Body of pancreas (tissue), 4 donors: ENCODE measurements around the gene AAGAB. TPM values are rescaled to one million over a fixed set of nuclear protein-coding genes. Genes with fewer than 3 reads are reported as not detected.

ENCODE experiments used
- ATAC-seq: fragments of 150-250 bp; one replicate; pipeline ENCODE4 v1.9.1; 2016
- DNase-seq, 4 donors: peaks; one replicate each; pipeline ENCODE4 v3.0.0-alpha.2; 2019
- H3K27ac ChIP-seq, 4 donors: fragments of 200-600 bp; sonication (generic); 1 replicate in 3 of 4; 2 replicates in 1 of 4; pipeline versions ENCODE4 v1.5.1 to v1.6.1; 2016 to 2019; ENCODE audit warnings: mild to moderate bottlenecking in 1 of 4, mixed read lengths in 1 of 4, moderate library complexity in 1 of 4
- H3K27me3 ChIP-seq, 2 donors: fragments of 200-600 bp; sonication (generic); one replicate each; pipeline ENCODE4 v1.6.0; 2016; ENCODE audit warnings: mild to moderate bottlenecking in 1 of 2
- H3K36me3 ChIP-seq, 2 donors: fragments of 200-600 bp; sonication (generic); replicated peaks in 1 of 2; 2 replicates each; pipeline ENCODE4 v1.5.1; 2016; ENCODE audit warnings: low read depth in 2 of 2; ENCODE audit not compliant: insufficient read depth in 1 of 2
- H3K4me1 ChIP-seq: fragments of 200-600 bp; sonication (generic); one replicate; pipeline ENCODE4 v1.6.0; 2016
- H3K4me3 ChIP-seq, 2 donors: fragments of 200-600 bp; sonication (generic); 1 replicate in 1 of 2; 2 replicates in 1 of 2; pipeline ENCODE4 v1.5.1; 2016 to 2019
- H3K9me3 ChIP-seq, 3 donors: fragments of 200-600 bp; sonication (generic); 1 replicate in 2 of 3; 2 replicates in 1 of 3; pipeline ENCODE4 v1.5.1; 2016
- POLR2A ChIP-seq, 3 donors: fragments of 450-650 bp; IDR thresholded peaks; one replicate each; pipeline ENCODE4 v1.6.1; 2016; ENCODE audit warnings: antibody characterized with exemption in 3 of 3, mild to moderate bottlenecking in 2 of 3
- WGBS, 2 donors: methylation state at CpG; one replicate each; pipeline ENCODE4 v1.1.5; 2017; 5-methylcytosine and 5-hydroxymethylcytosine counted together
- intact Hi-C: fragments of 100-400 bp; cut with DNase I; formaldehyde crosslinking; loops from one replicate; pipeline ENCODE4 v1.15.1; 2023
- total RNA-seq, 2 donors: library from RNA; depleted of rRNA; stranded (reverse); fragments of >200 nt; gene quantifications; one replicate each; pipeline ENCODE4 v1.1.0, GENCODE V29; 2016
- TF ChIP-seq, protein P1 (sequence below), 7 experiments: fragments of 450-650 bp in 4 of 7; fragments of 200-600 bp in 3 of 7; sonication (generic) in 3 of 7; IDR thresholded peaks; one replicate each; pipeline ENCODE4 v1.5.1; 2016 to 2019; ENCODE audit warnings: antibody characterized with exemption in 7 of 7

Gene AAGAB
- total RNA-seq, 2 donors from 2014 or later = 12.5 to 13.5 TPM

DNA sequence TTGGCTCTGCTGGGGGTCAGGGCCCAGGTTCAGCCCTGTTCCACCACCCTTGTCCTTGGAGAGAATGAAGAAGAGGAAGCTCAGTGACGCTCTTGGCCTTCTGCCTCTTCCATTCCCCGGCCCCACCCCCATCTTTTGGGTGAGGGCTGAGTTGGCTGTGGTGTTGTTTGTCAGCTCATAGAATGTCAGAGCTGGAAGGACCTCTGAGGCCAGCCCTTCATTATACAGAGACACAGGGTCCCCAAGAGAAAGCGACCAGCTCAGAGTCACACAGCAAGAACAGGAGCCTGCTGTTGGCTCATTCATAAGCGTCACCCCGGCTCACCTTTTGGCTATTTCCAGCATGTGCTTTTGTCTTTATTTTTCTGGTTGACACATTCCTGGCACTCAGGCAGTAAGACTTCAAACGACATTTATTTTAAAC is 68.2 kb downstream of the AAGAB start:
- Histone ChIP-seq H3K4me3 (no peak overlapping the region), H3K27me3 (no peaks in the 10 kb centered on the region), H3K36me3 (peaks cover 5 to 19% of the 10 kb centered on the region in 2 donors), H3K4me1 (peaks cover 21% of the 10 kb centered on the region), H3K9me3 (no peaks in the 10 kb centered on the region), H3K27ac (peak overlapping the region in 3 of 4 donors; percentile 34 to 61 (median 61))
- peak; percentile 47 for ATAC-seq
- DNase-seq = peak in 2 of 4 donors; percentile 44 to 58
- WGBS, 2 donors = 24 to 34% methylated on average over 5 to 6 of the region's 6 CpGs
- no peak for TF ChIP-seq POLR2A (IDR thresholded peaks at IDR 0.05)
- TF ChIP-seq, protein P1, sequence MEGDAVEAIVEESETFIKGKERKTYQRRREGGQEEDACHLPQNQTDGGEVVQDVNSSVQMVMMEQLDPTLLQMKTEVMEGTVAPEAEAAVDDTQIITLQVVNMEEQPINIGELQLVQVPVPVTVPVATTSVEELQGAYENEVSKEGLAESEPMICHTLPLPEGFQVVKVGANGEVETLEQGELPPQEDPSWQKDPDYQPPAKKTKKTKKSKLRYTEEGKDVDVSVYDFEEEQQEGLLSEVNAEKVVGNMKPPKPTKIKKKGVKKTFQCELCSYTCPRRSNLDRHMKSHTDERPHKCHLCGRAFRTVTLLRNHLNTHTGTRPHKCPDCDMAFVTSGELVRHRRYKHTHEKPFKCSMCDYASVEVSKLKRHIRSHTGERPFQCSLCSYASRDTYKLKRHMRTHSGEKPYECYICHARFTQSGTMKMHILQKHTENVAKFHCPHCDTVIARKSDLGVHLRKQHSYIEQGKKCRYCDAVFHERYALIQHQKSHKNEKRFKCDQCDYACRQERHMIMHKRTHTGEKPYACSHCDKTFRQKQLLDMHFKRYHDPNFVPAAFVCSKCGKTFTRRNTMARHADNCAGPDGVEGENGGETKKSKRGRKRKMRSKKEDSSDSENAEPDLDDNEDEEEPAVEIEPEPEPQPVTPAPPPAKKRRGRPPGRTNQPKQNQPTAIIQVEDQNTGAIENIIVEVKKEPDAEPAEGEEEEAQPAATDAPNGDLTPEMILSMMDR (IDR thresholded peaks at IDR 0.05) = no peak
- intact Hi-C loops = no loop called here

DNA sequence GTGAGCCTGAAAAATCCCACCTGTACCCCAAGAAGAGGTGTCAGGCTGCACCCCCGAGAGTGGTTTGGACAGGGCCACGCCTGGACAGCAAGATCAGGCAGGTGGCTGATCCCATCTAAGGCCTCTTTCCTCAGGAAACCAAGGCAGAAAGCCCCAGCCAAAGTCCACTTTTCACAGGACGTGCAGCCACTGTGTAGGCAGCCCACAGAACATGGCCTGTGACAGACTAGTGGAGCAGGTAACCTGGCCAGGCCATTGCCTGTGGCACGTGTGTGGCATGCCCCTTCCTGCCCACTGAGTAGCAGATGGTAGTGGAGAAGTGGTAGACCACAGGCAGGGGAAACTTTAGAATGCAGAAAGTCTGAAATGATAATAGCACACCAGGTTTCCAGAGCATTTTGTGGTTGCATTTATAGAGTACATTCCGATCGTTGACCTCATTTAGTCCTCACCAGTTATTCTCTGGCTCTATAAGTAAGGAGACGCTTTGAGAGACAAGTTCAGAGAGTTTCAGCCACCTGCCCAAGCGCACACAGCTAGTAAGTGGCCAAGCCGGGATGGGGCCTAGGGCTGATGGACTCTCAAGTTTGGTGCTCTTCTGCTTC is 68.7 kb downstream of the AAGAB start:
- TF ChIP-seq POLR2A (IDR thresholded peaks at IDR 0.05) = no peak
- peaks cover 21% of the 10 kb centered on the region for H3K4me1 ChIP-seq
- peaks cover 5 to 18% of the 10 kb centered on the region in 2 donors for H3K36me3 ChIP-seq
- no peaks in the 10 kb centered on the region for H3K27me3 ChIP-seq
- H3K9me3 ChIP-seq = no peaks in the 10 kb centered on the region
- DNase-seq (no peak), ATAC-seq (no peak)
- H3K27ac ChIP-seq = peak overlapping the region in 3 of 4 donors; percentile 34 to 61 (median 61)
- 71 to 80% methylated on average over 8 to 9 of the region's 9 CpGs for WGBS, 2 donors
- no peak overlapping the region for H3K4me3 ChIP-seq
- intact Hi-C loops = no loop called here

DNA sequence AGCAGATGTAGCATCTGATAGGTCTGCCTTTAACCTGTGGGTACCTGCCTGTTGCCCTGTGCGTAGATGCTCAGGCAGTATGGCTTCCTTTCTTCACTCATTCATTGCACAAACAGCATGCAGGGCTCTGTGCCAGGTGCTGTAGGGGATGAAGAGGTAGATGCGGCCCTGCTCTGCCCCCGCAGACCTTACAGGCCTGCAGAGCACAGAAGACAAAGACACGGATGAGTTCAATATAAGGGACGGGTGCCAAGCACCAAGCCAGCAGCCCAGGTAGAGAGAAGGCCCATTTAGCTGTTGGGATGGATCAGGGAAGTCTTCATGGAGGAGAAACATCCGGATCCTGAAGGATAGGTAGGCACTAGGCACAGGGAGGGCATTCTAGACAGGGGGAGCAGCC is 69.4 kb downstream of the AAGAB start:
- TF ChIP-seq, protein P1 (IDR thresholded peaks at IDR 0.05) = no peak
- TF ChIP-seq POLR2A (IDR thresholded peaks at IDR 0.05) = no peak
- DNase-seq (no peak), ATAC-seq (no peak)
- H3K9me3 ChIP-seq = no peaks in the 10 kb centered on the region
- no peak overlapping the region for H3K4me3 ChIP-seq
- H3K27ac ChIP-seq = peak overlapping the region in 1 of 4 donors; percentile 61
- peaks cover 21% of the 10 kb centered on the region for H3K4me1 ChIP-seq
- H3K36me3 ChIP-seq = peaks cover 5 to 16% of the 10 kb centered on the region in 2 donors
- H3K27me3 ChIP-seq = no peaks in the 10 kb centered on the region
- 83 to 96% methylated on average over 5 to 6 of the region's 6 CpGs for WGBS, 2 donors
- intact Hi-C loops = no loop called here

DNA sequence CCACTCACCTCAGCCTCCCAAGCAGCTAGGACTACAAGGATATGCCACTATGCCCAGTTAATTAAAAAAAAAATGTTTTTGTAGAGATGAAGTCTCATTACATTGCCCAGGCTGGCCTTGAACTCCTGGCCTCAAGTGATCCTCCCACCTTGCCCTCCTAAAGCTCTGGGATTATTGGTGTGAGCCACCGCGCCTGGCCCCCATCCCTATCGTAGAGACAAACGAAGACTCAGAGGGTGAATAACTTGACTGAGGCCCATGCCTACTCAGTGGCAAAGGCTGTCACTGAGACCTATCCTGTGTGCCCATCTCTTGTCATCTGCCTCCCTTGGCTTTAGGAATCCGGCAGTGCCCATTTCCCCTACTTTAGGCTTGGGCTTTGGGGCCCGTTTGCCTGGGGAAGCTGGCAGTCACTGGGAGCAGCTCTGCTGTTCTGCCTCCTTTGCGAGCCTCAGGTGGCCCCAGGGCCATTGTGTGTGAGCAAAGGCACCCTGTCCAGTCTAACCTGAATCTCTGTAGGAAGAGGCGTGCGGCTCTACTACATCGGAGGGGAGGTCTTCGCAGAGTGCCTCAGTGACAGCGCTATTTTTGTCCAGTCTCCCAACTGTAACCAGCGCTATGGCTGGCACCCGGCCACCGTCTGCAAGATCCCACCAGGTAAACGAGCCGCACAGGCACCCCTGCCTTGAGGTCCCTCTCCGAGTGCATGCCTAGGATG is 70.1 kb downstream of the AAGAB start:
- ATAC-seq (no peak), DNase-seq (no peak)
- Histone ChIP-seq H3K36me3 (peaks cover 5 to 16% of the 10 kb centered on the region in 2 donors), H3K27ac (peak overlapping the region in 1 of 4 donors; percentile 34), H3K4me1 (peaks cover 21% of the 10 kb centered on the region), H3K27me3 (no peaks in the 10 kb centered on the region), H3K4me3 (no peak overlapping the region), H3K9me3 (no peaks in the 10 kb centered on the region)
- no peak for TF ChIP-seq POLR2A (IDR thresholded peaks at IDR 0.05)
- TF ChIP-seq, protein P1 (IDR thresholded peaks at IDR 0.05) = no peak
- intact Hi-C loops = no loop called here
- 84 to 98% methylated on average over 15 to 18 of the region's 18 CpGs for WGBS, 2 donors

DNA sequence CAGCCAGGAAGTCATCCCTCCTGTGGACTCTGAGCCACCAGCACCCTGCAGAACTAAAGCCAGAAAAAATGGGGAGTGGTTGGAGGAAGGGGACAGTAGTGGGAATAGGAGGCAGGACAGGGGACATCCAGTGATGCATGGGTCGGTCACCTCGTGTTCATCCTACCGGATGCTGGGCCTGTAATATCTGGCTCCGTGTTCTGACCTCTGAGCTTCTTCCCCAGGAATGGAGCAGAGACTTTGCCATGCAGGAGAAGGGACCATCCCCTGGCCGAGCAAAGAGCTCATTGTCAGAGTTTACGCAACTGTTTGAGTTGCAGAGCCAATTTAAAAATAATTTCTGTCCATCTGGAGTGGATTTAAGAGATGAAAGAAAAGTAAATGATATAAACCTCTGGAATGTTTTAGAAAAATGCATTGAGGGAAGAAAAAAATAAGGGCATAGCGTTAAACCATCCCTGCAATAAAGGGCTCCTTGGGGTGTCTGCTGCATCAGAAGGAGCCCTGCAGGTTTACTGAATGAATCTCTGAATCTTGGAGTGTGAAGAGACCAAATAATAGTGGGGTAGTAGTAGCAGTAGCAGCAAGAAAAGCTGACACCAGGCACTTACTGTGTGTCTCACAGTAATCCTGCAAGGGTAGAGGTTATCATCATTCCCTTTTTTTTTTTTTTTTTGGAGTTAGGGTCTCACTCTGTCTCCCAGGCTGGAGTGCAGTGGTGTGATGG is 70.9 kb downstream of the AAGAB start:
- no peak for DNase-seq
- Histone ChIP-seq H3K27me3 (no peaks in the 10 kb centered on the region), H3K27ac (peak overlapping the region in 1 of 4 donors; percentile 34), H3K4me3 (no peak overlapping the region), H3K9me3 (no peaks in the 10 kb centered on the region), H3K4me1 (peaks cover 21% of the 10 kb centered on the region), H3K36me3 (peaks cover 5 to 15% of the 10 kb centered on the region in 2 donors)
- TF ChIP-seq, protein P1 (IDR thresholded peaks at IDR 0.05) = no peak
- TF ChIP-seq POLR2A (IDR thresholded peaks at IDR 0.05) = no peak
- intact Hi-C loops = no loop called here
- 76 to 85% methylated on average over 7 of the region's 7 CpGs for WGBS, 2 donors
- ATAC-seq = no peak
